ENCODE measurements around the gene RIC3.
A peak's percentile ranks its signal among the peaks of the same experiment; 100 is the strongest.

The RIC3 gene

DNA sequence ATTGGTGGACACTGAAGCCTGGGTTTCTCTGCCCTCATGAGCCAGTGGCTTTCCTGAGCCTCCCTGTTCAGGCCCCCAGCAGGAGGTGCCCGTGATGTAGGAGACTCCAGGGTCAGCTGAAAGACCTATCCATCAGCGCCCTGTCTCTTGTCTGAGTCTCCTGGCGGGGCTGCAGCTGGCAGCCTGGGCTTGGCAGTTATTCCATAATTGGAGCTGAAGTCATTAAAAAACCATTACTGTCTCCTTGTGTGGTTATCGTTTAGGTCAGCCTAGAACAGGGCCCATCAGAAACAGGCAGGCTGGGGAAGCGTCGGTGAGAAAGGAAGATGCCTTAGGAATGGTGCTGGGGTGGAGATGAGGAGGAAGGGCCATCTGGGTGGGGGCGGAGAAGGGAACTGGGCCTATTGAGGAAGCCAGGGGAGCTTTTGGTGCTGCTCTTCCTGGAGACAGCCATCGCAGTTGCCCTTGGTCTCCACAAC lies 82.8 kb downstream of the RIC3 start:
- no peak for DNase-seq

DNA sequence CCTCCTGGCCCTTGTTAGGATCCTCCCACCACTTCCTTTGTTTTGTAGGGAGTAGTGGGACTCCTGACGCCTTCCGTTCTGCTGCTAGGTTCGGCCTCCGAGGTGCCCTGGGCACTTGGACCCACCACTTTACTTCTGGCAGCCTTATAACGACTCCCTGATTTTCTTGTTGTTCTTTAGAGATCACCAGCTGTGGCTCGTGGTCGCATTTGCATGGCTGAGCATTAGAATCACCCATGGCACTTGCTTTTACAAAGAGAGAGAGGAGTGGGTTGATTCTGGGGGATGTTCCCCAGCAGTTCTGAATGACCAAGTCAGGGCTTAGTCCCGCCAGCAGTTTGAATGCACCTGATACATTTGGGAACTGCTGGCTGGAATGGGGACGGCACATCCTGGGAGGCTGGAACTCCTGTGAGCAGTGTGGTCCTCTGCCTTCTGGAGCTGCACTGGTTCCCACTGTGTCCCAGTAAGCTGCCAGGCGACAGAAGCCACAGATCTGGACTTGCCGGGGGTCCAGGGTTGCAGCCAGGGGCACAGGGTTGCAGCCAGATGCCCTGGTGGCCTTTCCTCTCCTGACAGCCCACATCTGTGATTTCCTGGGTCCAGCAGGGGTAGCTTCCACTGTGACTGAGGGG lies 83.7 kb downstream of the RIC3 start:
- DNase-seq: no peak

DNA sequence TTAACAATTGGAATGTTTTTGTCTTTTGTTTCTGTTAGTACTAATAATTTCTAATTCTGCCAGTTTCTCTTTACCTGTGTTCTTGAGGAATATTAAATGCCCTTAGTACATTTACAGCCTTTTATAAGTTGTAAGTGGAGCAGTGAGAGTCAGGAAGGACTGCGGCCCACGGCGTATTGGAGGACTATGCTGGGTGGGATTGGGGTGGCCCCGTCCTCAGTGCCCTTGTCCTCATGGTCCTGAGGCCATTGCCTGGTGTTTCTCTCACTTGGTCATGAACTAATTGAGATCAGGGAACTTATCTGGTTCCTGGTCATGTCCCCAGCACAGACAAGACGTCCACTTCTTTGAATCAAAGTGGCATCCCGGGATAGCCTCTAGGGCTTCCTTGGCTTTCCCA lies 84.5 kb downstream of the RIC3 start:
- no peak for DNase-seq

DNA sequence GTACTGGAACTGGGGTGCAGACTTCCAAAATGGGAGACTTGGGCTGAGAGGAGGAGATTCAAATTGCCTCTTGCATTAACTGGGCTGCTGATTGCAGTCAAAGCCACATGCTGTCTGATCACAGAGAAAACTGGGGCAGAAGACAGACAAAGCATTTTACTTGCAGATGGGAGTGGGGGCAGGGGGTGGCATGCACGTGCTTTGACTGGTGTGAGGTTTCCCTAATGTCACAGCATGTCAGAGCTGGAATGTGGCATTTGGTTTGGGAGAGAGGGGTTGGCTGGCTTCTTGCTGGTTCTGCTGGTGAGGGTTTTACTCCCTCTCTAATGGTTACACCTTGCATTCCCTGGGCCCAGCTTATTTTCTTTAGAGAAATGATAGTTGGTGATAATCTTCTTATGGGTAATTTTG lies 84.9 kb downstream of the RIC3 start:
- no peak for DNase-seq

DNA sequence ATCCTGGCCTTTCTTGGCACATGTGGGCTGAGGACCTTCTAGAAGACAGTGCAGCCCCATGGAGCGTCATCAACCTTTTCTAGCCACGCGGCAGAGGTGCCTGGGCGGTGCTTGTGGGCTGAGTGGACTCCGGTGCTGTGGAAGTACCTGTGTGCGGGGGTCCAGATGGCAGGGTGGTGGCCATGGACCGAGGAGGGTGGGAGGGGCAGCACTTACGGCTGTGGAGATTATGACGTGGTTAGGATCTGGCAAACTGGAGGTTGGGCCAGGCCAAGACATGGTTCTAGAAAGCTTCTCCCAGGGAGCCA lies 85.8 kb downstream of the RIC3 start:
- DNase-seq: no peak

DNA sequence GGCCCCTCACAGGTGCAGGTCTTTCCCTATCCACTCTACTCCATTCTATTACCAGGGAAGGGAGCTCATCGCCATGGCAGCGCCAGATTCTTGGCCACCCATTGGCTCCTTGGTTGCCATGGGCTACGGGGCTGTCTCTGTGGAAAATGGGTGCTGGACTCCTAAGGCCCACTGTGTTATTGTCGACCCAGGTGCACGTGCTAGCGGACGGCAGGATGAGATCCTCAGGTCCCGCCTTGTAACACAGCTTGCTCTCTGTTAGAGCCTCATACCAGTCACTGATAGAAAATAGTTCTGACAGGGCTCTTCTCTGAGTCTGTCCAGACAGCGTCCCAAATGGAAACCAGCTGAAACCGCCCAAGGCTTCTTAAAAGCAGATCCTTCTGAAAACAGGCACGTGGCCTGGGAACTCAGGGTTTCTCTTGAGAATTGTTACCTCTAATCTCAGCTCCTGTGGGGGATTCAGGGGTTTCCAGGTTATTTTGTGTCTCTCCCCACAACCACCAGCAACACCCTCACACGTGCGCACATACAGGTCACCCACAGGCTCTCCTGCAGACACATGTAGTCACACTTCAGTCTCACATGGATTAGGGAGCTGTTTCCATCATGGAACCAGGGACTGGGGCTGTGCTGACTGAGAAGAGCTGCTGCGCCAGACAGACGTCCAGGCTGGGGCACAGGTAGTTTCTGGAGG lies 86.3 kb downstream of the RIC3 start:
- DNase-seq: no peak

DNA sequence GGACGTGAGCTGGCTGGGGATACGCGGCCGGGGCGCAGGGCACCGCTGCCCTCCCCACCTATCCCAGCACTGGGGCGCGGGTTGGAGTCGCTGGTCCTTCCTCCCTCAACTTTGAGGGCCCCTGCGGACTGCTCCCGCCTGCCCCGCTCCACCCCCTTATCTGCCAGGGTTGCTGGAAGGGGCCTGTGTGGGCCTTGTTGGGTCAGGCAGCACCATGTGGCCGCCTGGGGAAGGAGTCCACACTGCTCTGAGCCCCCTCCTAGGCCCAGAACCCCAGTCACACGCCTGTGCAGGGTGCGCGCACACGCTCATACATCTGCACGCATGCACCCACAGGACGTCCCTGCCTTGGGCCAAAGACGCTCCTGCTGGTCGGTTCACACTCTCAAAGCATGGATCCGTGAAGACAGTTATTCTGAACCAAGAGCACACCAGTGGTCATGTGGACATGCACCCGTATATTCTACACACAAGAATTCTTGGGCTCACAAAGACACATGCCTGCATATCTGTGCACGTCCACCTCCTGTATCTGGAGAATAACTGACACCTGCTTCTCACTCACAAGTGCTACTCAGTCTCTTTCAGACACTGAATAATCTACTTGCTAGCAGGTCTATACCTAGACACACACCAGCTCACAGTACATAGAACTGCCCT lies 87.1 kb downstream of the RIC3 start:
- DNase-seq: no peak

DNA sequence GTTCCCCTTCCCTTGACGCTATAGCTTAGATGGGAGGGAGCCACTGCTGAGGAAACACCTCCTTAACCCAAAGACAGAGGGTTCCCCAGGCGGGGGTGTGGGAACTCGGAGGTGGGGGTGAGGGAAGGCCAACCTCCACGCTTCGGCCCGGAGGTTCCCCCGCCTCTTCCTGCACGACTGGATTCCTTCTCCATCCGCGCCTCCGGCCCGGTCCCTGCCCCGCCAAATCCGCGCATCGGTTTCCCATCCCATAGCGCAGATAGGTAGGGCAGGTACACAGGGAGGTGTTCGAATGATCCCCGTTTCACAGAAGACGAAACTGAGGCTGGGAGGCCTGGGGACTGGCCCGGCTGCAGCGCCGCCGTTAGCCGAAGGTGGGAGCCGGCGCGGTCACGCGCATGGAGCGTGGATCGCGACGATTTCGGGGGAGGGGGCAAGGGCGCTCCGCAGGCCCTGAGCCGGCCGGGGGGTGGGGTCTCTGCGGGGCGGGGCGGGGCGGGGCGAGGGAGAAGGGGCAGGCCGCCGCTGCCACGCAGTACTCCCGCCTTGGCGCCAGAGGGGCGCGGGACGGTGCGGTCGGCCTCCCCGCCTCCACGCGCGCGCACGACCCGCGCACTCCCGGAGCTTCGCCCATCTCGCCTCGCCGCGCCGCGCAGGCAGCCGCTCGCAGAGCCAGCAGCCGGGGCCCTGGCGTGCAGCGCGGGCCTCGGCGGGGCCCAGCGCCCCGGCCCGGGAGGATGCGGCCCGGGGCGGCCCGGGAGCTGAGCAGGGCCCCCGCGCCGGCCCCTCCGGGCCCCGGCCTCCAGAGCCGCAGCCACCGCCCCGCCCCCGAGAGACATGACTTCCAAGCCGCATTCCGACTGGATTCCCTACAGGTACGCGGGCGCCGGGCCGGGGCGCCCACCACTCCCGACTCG lies 87.9 kb downstream of the RIC3 start, which contains the start of gene TUB:
Gene TUB (plus strand): TSS at position 538 of the 917 bp plus-strand sequence. CDS start 300 bp downstream, at position 838.
- DNase-seq: no peak

DNA sequence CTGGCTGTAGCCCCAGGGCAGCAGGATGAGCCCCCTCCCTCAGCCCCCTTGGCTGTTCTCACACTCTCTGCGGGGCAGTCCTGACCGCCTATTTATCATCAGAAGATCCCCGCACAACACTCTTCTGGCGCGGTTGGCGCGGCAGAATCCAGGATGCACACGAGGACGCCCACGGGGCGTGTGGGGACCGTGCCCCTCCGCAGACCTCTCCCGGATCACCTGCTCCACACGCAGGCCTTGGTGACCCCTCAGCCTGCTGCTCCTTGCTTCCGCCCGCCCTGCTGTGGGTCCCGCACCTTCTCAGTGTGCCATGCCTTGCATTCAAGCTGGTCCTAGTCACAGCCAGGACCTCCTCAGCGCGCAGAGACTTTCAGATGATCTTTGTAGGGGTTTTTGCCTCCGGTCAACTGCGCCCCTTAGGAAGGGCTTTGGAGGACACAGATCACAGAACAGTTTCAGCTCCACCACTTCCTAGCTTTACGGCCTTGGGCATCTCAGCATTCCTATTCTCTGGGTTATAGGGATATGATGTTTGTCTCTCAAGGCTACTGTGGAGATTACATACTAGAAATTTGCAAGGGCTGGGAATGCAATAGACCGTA lies 88.7 kb downstream of the RIC3 start:
- no peak for DNase-seq

DNA sequence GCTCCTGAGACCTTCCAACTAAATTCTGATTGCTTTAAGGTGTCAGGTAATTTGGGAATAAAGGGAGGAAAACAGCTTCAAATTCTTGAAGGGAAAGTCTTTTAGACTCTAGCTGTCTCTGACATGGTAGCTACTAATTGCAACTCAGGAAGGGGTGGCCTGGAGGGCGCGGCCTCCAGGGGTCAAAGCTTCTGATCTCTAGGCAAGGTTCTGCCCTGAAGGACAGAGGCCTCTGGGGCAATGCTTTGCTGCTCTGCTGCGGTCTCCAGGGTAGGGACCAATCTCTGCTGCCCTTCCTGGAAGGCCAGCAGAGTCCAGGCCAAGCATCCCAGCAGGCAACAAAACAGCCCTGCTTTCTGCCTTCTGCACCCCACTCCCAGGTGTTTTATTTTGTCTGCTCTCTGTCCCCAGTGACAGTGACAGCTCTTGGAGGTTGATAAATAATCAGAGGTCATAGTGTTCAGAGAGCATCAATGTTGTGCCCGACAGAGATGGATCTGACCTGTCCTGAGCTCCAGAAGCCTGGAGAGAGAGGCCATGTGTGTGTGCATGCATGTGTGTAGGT lies 89.6 kb downstream of the RIC3 start:
- DNase-seq: no peak

DNA sequence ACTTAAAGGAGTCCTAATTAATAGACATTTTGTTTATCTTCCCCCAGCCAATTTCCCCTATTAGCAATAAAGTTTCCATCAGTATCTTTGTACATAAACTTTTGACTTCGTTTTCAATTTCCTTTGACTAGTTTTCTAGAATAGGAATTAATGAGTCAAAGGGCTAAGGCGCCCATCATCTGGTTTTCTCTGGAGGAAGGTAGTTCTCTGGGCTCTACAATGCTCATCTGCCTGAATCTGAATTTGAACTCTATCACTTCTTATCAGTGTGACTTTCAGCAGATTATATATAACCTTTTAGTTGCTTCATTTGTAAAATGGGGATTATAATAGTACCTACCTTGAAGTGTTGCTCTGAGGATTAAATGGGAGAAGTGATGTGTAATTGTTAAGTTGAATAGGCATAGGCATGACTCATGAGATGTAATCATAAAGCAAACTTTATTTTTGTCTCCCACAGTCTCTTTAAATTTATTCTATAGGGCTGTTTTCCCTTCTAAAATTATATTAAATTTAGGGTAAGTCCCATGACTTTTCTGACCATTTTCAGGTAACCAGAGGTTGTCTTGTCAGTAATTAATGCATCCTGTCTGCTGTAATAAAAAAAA lies 93.6 kb downstream of the RIC3 start:
- DNase-seq: no peak

DNA sequence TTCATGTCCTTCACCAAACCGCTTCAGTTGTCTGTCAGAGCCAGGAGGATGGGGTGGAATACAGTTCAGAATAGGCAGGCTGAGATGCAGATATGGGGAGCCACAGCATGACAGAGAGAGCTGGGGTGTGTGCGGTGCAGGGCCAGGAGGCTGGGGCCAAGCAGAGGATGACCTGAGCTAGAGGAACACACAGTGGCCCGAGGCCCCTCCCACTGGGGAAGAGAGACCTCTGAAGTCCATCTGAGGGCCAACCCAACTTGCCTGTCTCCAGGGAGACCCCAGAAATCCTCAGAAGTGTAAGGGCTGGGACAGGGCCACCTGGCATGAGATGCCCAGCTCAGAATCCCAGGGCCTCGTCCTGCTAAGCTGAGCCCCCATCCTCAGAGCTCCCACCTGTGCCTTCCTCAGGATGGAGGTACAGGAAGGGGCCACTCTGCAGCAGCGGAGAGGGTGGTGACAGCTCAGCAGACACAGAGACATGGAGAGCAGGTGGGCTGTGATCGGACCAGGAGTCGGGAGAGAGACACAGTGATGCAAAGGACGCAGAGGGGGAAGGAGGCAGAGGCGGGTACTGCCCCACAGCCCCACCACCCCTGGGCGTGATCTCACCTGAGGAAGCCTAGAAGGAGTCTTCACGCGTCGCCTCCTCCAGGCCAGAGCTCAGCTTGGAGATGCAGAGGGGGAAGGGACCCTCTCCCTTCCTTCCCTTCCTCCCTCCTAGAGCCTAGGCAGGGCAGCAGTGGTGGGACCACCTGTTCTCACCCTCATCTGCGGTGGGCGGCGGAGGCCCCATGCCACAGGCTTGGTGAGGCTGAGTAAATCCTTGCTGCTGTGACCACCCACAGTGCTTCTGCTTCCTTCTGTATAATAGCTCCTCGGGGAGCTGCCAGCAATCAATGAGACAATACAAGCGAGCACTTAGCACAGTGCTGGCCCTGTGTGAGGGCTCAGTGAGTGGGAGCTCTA lies 96.9 kb downstream of the RIC3 start:
- no peak for DNase-seq

DNA sequence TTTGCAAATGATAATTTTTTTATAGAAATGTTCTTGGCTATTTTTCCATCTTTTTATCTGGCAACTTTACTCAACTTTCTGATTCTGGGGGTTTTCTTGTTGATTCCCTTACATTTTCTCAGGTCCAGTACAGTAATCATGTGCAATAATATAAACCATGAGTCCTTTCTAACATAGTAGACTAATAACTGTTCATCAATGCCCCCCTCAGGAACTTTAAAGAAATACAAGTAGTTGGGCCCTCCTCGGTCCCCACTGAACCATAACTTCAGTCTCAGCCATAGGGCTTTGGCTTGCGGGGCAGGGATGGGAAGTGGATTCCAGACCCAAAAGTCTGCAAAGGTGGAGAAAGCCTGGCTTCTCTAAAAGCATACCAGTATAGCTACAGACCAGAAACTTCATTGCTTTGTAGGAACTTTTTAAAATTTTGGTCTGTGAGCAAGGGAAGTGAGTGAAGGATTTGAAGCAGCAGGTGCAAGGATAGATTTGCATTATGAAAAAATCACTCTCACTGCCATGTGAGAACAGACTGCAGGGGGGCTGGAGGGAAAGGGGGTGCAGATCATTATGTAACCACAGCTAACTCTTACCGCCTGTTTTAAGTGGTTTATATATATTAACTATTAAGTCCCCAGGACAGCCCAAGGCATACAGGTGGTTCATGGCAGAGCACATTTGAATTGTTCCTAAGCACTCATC lies 98.3 kb downstream of the RIC3 start:
- peak in 1 of 2 experiments; percentile 27 for DNase-seq

DNA sequence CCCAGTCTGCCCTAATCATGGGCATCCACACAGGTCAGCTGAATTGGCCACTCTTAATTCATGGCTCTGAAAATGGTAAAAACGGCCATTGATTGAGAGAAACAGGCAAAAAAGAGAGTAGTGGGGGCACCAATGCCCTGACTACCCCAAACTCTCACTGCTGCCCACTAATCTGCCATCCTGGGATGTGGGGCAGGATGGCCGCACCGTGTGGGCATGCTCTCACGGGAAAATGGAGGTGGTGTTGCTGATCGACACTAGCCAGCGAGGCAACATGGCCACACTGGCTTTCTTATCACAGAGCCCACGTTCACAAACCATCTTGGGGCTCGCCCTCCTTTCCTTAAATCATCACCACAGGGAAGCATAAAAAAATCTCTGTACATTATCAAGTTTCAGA lies 99.1 kb downstream of the RIC3 start:
- no peak for DNase-seq

DNA sequence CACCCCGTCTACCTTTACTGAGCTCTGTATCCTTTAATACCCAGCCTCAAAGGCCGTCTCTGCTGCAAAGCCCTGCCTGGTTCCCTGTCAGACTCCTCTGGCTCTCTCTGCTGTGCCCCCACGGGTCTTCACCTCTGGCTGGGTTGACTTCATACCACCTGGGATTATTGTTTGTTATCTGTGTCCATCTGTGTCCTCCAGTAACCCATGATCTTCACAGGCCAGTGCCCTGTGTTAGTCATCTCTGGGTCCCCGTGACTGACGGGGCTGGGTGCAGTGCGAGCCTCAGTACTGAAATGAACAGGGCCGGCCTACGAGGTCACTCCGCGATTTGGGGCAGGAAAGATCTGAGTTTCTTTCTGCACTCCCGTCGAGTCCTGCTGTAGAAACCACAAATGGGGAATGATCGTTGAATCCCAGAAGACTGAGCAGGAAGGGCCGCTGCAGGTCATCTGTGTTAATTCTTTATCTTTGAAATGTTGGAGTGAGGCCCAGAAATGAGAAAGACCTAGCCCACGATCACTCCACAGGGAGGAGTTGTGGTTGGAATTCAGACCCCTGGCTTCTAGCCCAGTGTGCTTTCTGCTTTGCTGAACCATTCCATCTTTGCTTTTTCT lies 100.1 kb downstream of the RIC3 start:
- DNase-seq: no peak

DNA sequence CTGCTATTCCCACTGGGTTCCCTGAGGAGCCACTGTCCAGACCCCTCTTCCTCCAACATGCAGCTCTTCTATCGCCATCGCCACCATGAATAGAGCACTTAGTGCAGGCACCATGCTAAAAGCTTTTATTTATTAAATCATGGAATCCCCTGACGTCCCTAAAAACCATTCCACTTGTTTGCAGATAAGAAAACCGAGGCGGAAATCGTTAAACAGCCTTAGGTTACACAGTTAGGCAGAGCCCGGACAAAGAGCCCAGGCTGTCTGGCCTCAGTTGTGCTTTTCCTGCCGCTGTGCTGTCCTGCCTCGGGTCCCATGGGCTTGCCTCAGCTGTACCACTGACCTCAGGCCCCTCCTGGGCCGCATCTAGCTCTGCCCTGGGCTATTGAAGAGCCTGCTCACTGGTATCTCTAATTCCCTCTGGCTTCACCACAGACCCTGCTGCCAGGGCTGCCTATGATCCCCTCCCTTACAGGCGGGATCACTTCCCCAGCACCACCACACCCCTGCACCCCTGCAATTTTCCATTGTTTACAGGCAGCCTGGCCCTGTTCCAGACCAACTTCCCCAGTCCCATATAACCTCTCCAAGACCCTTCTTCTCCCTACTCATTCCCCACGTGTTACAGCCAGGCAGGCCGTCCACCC lies 100.8 kb downstream of the RIC3 start:
- DNase-seq: no peak

DNA sequence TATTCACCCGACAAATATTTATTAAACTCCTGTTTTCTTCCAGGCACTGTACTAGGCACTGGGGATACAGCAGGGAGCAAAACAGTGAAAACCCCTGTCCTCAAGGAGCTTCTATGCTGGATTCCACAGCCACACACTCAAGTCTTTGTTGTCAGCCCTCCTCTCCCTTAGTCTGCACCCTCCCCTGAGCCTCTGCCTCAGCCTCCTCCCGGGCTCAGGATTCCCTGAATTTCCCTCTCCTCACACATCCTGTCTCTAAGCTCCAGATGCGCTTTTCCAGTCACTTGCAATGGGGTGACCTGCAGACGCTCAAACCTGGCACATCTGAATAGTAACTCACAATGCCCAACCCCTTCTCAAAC lies 101.3 kb downstream of the RIC3 start:
- no peak for DNase-seq

DNA sequence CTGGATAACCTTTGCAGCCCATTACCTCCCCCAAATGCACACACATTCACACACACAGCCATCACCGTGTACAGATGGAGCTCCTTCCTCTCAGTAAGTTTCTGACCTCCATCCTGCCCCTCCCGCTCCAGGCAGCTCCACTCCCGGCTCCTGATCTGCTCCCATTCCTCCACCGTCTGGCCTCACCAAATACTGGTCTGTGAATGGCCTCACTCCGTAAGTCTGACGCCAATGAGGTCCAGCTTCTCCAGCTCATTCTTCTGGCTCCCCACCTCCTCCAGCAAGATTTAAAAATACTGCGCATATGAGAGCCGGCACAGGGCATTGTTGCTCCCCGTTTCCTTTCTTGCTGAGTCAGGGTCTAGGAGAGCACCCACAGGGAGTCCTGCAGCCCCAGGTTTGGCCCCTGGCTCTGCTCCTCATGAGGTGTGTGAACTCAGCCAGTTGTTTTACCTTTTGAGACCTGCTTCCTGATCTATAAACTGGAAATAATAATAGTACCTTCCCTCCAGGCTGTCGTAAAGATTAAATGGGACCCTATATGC lies 101.8 kb downstream of the RIC3 start:
- no peak for DNase-seq

All from SW 1271 (cell line).